Tibial artery (tissue), 4 donors: ENCODE results near the gene TMPRSS4.

Experiments
- DNase-seq, 2 donors: peaks; one replicate each; pipeline ENCODE4 v3.0.0-alpha.2; 2019
- H3K27ac ChIP-seq, 2 donors: fragments of 200-600 bp; sonication (generic) in 1 of 2; 1 replicate in 1 of 2; 2 replicates in 1 of 2; pipeline ENCODE4 v1.5.1; 2018 to 2019; ENCODE audit warnings: mild to moderate bottlenecking in 1 of 2
- H3K27me3 ChIP-seq, 2 donors: fragments of 200-600 bp; sonication (generic) in 1 of 2; one replicate each; pipeline versions ENCODE4 v1.5.1 to v1.6.0; 2016 to 2019
- H3K36me3 ChIP-seq, 3 donors: fragments of 200-600 bp; sonication (generic) in 2 of 3; one replicate each; pipeline ENCODE4 v1.5.1; 2016 to 2019; ENCODE audit warnings: mild to moderate bottlenecking in 2 of 3
- H3K4me1 ChIP-seq, 4 donors: fragments of 200-600 bp; sonication (generic) in 2 of 4; 1 replicate in 3 of 4; 2 replicates in 1 of 4; pipeline ENCODE4 v1.5.1; 2016 to 2019
- H3K4me3 ChIP-seq, 2 donors: fragments of 200-600 bp; sonication (generic) in 1 of 2; 1 replicate in 1 of 2; 2 replicates in 1 of 2; pipeline ENCODE4 v1.5.1; 2018 to 2019; ENCODE audit warnings: mild to moderate bottlenecking in 2 of 2
- H3K9me3 ChIP-seq, 3 donors: fragments of 200-600 bp; sonication (generic) in 1 of 3; one replicate each; pipeline ENCODE4 v1.5.1; 2016 to 2019
- intact Hi-C: fragments of 100-400 bp; cut with DNase I; formaldehyde crosslinking; loops from one replicate; pipeline ENCODE4 v1.15.0; 2023; ENCODE audit warnings: low total_unique reads
- TF ChIP-seq, protein P1 (sequence below), 2 experiments: fragments of 200-600 bp in 1 of 2; fragments of 450-650 bp in 1 of 2; IDR thresholded peaks; one replicate each; pipeline ENCODE4 v1.5.1; 2017 to 2019; ENCODE audit warnings: antibody characterized with exemption in 2 of 2, mild to moderate bottlenecking in 1 of 2, moderate library complexity in 1 of 2

TMPRSS4 gene

DNA sequence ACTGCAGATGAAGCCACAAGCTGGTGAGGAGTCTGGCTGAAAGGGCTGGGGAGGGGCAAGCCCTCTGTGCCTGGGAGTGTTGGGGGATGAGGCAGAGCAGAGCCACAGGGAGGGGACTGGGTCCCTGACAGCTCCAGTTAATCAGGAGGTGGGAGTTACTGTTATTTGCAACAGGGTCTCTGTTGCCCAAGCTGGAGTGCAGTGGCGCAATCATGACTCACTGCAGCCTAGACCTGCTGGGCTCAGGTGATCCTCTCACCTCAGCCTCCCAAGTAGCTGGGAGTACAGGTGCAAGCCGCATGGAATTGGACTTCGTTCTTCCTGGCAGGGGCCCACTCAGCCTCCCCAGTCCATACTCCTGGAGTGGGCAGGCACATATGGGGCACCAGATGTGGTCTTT is 91.9 kb downstream of the TMPRSS4 start:
- peaks cover 0 to 10% (median 3%) of the 10 kb centered on the region in 4 donors for H3K4me1 ChIP-seq
- TF ChIP-seq, protein P1, sequence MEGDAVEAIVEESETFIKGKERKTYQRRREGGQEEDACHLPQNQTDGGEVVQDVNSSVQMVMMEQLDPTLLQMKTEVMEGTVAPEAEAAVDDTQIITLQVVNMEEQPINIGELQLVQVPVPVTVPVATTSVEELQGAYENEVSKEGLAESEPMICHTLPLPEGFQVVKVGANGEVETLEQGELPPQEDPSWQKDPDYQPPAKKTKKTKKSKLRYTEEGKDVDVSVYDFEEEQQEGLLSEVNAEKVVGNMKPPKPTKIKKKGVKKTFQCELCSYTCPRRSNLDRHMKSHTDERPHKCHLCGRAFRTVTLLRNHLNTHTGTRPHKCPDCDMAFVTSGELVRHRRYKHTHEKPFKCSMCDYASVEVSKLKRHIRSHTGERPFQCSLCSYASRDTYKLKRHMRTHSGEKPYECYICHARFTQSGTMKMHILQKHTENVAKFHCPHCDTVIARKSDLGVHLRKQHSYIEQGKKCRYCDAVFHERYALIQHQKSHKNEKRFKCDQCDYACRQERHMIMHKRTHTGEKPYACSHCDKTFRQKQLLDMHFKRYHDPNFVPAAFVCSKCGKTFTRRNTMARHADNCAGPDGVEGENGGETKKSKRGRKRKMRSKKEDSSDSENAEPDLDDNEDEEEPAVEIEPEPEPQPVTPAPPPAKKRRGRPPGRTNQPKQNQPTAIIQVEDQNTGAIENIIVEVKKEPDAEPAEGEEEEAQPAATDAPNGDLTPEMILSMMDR (IDR thresholded peaks at IDR 0.05): no peak
- peaks cover 0 to 61% of the 10 kb centered on the region in 2 donors for H3K27me3 ChIP-seq
- no peaks in the 10 kb centered on the region for H3K36me3 ChIP-seq
- no peak for DNase-seq
- no peaks in the 10 kb centered on the region for H3K9me3 ChIP-seq
- no peak overlapping the region for H3K4me3 ChIP-seq
- no peak overlapping the region for H3K27ac ChIP-seq
- intact Hi-C loops: no loop called here

DNA sequence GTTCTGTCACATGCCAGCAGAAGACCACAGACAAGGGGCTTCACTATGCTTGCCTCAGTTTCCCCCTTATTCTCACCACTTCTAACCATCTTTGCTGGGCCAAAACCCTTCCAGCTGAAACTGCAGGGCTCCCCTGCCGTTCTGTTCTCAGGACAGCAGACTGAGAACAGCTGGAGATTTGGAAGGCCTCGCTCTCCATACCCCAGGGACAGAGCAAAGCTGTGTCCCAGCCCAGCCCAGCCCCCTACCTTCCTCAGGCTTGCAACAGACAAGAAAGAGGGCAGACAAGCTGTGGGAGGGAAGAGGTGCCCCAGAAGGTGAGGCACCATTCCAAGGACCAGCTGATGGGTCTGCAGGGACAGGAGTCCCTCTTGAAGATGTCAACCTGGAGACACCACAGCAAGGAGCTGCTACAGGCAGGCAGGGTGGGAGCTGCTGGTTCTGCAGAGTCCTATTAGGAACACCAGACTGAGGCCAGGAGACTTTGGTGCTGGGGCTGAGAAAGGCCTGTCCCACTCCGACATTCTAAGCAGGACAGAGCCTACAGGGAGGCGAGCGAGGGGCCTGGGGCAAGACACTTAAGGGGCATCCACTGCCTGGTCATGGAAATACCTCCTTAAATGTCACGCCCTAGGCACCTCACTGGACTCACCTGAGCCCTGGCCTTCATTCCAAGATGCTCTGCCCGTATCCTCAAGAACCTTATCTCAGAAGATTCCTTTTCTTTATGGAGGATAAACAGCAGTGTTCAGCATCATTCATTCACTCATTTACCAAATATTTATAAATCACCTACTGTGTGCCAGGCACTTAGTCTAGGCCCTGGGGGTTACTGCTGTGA is 92.6 kb downstream of the TMPRSS4 start:
- DNase-seq: no peak
- H3K9me3 ChIP-seq: no peaks in the 10 kb centered on the region
- no peaks in the 10 kb centered on the region for H3K36me3 ChIP-seq
- H3K4me3 ChIP-seq: no peak overlapping the region
- H3K27ac ChIP-seq: no peak overlapping the region
- H3K4me1 ChIP-seq: peaks cover 0 to 10% (median 3%) of the 10 kb centered on the region in 4 donors
- intact Hi-C loops: no loop called here
- TF ChIP-seq, protein P1 (IDR thresholded peaks at IDR 0.05): no peak
- H3K27me3 ChIP-seq: peaks cover 0 to 61% of the 10 kb centered on the region in 2 donors

DNA sequence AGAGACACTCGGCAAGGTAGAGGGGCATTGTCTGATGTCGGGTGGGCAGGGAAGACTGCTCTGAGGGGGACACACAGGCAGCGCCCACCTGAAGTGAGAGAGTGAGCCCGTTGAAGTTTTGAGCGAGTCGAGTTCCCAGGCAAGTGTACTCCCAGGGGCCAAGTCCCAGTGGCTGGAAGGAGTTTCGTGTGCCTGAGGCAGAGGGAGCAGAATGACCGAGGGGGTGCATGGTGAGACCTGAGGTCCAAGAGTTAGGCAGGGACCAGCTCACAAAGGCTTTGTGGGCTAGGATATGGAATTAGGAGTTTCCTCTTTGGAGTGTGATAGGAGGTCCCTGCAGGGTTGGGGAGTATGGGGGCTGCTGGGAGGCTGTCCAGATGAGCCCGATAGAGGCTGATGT is 93.4 kb downstream of the TMPRSS4 start:
- TF ChIP-seq, protein P1 (IDR thresholded peaks at IDR 0.05): no peak
- Histone ChIP-seq H3K4me1 (peaks cover 0 to 10% (median 3%) of the 10 kb centered on the region in 4 donors), H3K27me3 (peaks cover 0 to 60% of the 10 kb centered on the region in 2 donors), H3K27ac (no peak overlapping the region), H3K4me3 (no peak overlapping the region), H3K9me3 (no peaks in the 10 kb centered on the region), H3K36me3 (no peaks in the 10 kb centered on the region)
- intact Hi-C loops: no loop called here
- DNase-seq: no peak

DNA sequence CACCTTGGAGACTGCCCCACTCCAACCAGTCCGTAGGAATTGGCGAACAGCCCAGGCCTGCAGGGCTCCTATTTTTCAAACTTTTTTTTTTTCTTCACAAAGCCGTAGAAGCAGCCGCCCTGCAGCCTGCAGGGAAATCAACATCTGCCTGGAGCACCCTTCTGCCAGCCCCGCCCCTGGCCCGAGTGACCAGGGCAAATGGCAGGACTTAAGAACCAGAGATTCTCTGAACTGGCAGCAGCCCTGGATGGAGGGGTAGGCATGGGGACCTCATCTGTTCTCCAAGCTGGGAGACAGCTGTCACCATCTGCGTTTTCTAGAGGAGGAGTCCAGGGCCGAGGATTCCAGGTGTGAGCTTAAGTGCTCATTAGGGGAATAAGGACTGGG is 94.0 kb downstream of the TMPRSS4 start:
- DNase-seq: no peak
- H3K4me3 ChIP-seq: no peak overlapping the region
- H3K27me3 ChIP-seq: peaks cover 0 to 64% of the 10 kb centered on the region in 2 donors
- no peaks in the 10 kb centered on the region for H3K36me3 ChIP-seq
- no peaks in the 10 kb centered on the region for H3K9me3 ChIP-seq
- H3K4me1 ChIP-seq: peaks cover 0 to 10% (median 3%) of the 10 kb centered on the region in 4 donors
- TF ChIP-seq, protein P1 (IDR thresholded peaks at IDR 0.05): no peak
- no peak overlapping the region for H3K27ac ChIP-seq
- intact Hi-C loops: no loop called here
